K562 (cell line): ENCODE results near the gene FILIP1L. TPM values are rescaled to one million over a fixed set of nuclear protein-coding genes. Genes with fewer than 3 reads are reported as not detected.

ENCODE experiments used
- ATAC-seq: fragments of 200-7000 bp; cut with Tn5 transposase; 3 replicates; pipeline ENCODE4 v1.9.1; 2020; ENCODE audit warnings: moderate library complexity
- BruUV-seq: library from RNA; stranded (reverse); fragments of 400-500 nt; replicated peaks from 2 replicates; lab custom pipeline; 2021; lab: Mats Ljungman, UMichigan
- CTCF ChIA-PET: fragments of 300-600 bp; formaldehyde crosslinking; extraction: SDS; loops from one replicate; lab custom pipeline; 2021; ENCODE audit warnings: low intra/inter-chr PET ratio; lab: Yijun Ruan, JAX
- POLR2A ChIA-PET: fragments of 300-600, 350-650 bp; sonication (Branson Sonifier 250); formaldehyde crosslinking; extraction: SDS; loops from one replicate; lab custom pipeline; 2021; ENCODE audit warnings: antibody characterized with exemption, inconsistent platforms; lab: Yijun Ruan, JAX
- DNase-seq, 4 experiments: peaks; one replicate each; pipeline versions ENCODE4 v3.0.0 to v3.0.0-alpha.2; 2011 to 2018; ENCODE audit warnings: low spot score in 3 of 4, mixed read lengths in 3 of 4; ENCODE audit errors: extremely low read depth in 1 of 4
- FAIRE-seq: peaks from 2 replicates; lab custom pipeline; 2011; peaks lifted over from hg19 to GRCh38; lab: Jason Lieb, UNC
- H2AFZ ChIP-seq: 2 replicates; pipeline ENCODE4 v1.6.0; 2011; ENCODE audit warnings: low read depth, low read length, control low read depth, inconsistent platforms
- H3K27ac ChIP-seq: fragments of 200-600 bp; 3 replicates; pipeline ENCODE4 v1.8.0; 2011; ENCODE audit warnings: low read depth, mild to moderate bottlenecking, control low read depth, inconsistent platforms, low read length, moderate library complexity, mixed read lengths; ENCODE audit errors: extremely low read depth
- H3K27me3 ChIP-seq, 2 experiments: fragments of 300-600 bp in 1 of 2; 2 replicates in 1 of 2; 3 replicates in 1 of 2; pipeline versions ENCODE4 v1.6.0 to v1.8.0; 2011; ENCODE audit warnings: inconsistent platforms in 2 of 2, low read length in 2 of 2, mild to moderate bottlenecking in 1 of 2, mixed read lengths in 1 of 2, moderate library complexity in 1 of 2; ENCODE audit not compliant: control insufficient read depth in 2 of 2, insufficient read depth in 2 of 2
- H3K36me3 ChIP-seq: fragments of 300-600 bp; 3 replicates; pipeline ENCODE4 v1.8.0; 2011; ENCODE audit warnings: mild to moderate bottlenecking, low read length, inconsistent platforms; ENCODE audit not compliant: control insufficient read depth, insufficient read depth
- H3K4me1 ChIP-seq, 2 experiments: fragments of 200-600 bp in 1 of 2; replicated peaks in 1 of 2; 2 replicates in 1 of 2; 3 replicates in 1 of 2; pipeline versions ENCODE4 v1.5.1 to v1.8.0; 2011; ENCODE audit warnings: inconsistent platforms in 2 of 2, low read length in 2 of 2, mild to moderate bottlenecking in 1 of 2, mixed read lengths in 1 of 2, moderate library complexity in 1 of 2; ENCODE audit not compliant: control insufficient read depth in 2 of 2, insufficient read depth in 2 of 2
- H3K4me2 ChIP-seq: 2 replicates; pipeline ENCODE4 v1.6.1; 2011; ENCODE audit warnings: low read length, control low read depth, inconsistent platforms, mixed read lengths; ENCODE audit not compliant: insufficient read depth
- H3K4me3 ChIP-seq: fragments of 200-600 bp; sonication (generic), shearing (Covaris generic); 2 replicates; pipeline ENCODE4 v1.5.1; 2016; ENCODE audit warnings: control low read depth, inconsistent platforms
- H3K79me2 ChIP-seq: fragments of 200-600 bp; 3 replicates; pipeline ENCODE4 v1.8.0; 2011; ENCODE audit warnings: low read length, inconsistent platforms; ENCODE audit not compliant: control insufficient read depth, insufficient read depth
- H3K9ac ChIP-seq, 2 experiments: 2 replicates each; pipeline versions ENCODE4 v1.6.0 to v1.6.1; 2011; ENCODE audit warnings: low read depth in 2 of 2, low read length in 2 of 2, control low read depth in 1 of 2, inconsistent platforms in 1 of 2, mild to moderate bottlenecking in 1 of 2, mixed read lengths in 1 of 2; ENCODE audit not compliant: insufficient read depth in 1 of 2
- H3K9me1 ChIP-seq: one replicate; pipeline ENCODE4 v1.6.0; 2011; ENCODE audit warnings: inconsistent platforms, mild to moderate bottlenecking, low read length, moderate library complexity; ENCODE audit not compliant: control insufficient read depth, insufficient read depth
- H3K9me3 ChIP-seq: replicated peaks from 2 replicates; pipeline ENCODE4 v1.5.1; 2011; ENCODE audit warnings: low read depth, low read length, inconsistent platforms; ENCODE audit not compliant: control insufficient read depth, insufficient read depth
- H4K20me1 ChIP-seq: replicated peaks from 2 replicates; pipeline ENCODE4 v1.6.1; 2011; ENCODE audit warnings: low read length, inconsistent platforms, mixed read lengths; ENCODE audit not compliant: control insufficient read depth, insufficient read depth
- ESRRB ChIP-seq: fragments of 250-450 bp; sonication (Bioruptor Pico); IDR thresholded peaks from 2 replicates; pipeline ENCODE4 v1.5.0; 2020; ENCODE audit warnings: mild to moderate bottlenecking, moderate library complexity, borderline replicate concordance
- HNRNPL ChIP-seq: fragments of 200-400 bp; formaldehyde crosslinking; IDR thresholded peaks from 2 replicates; pipeline ENCODE4 v1.6.1; 2017; ENCODE audit warnings: low read depth, mild to moderate bottlenecking, low read length
- PKNOX1 ChIP-seq: fragments of 450-650 bp; IDR thresholded peaks from 2 replicates; pipeline ENCODE4 v1.6.1; 2016
- RBM17 ChIP-seq: fragments of 200-400 bp; formaldehyde crosslinking; IDR thresholded peaks from 2 replicates; pipeline ENCODE4 v1.6.1; 2017; ENCODE audit warnings: low read depth, mild to moderate bottlenecking, low read length, borderline replicate concordance
- TAF1 ChIP-seq: IDR thresholded peaks from 2 replicates; pipeline ENCODE4 v1.6.1; 2011; ENCODE audit warnings: mild to moderate bottlenecking, low read length, moderate library complexity; ENCODE audit not compliant: insufficient read depth, control insufficient read depth, severe bottlenecking; ENCODE audit errors: extremely low read depth
- ZNF589 ChIP-seq: fragments of 200-800 bp; sonication (Bioruptor generic); IDR thresholded peaks from 2 replicates; pipeline ENCODE4 v1.6.1; 2016; ENCODE audit warnings: low read depth, missing genetic modification characterization, missing compliant biosample characterization
- WGBS: fragments of 100-300 bp; shearing (Covaris generic); methylation state at CpG from one replicate; pipeline ENCODE4 v1.1.6; 2016; ENCODE audit warnings: low coverage, mixed read lengths; ENCODE audit not compliant: insufficient coverage; ENCODE audit errors: missing lambda C conversion rate; 5-methylcytosine and 5-hydroxymethylcytosine counted together
- in situ Hi-C: fragments of 300-500 bp; cut with MboI; formaldehyde crosslinking; loops from 4 replicates; pipeline ENCODE4 v1.15.0; 2018; ENCODE audit warnings: inconsistent platforms, mixed read lengths
- intact Hi-C: fragments of 100-400 bp; cut with micrococcal nuclease; formaldehyde crosslinking; loops from 2 replicates; pipeline ENCODE4 v1.14.2; 2022
- polyA plus RNA-seq, 8 experiments: library from polyadenylated mRNA; depleted of rRNA in 4 of 8; stranded (reverse) in 5 of 8; unstranded in 3 of 8; fragments of >200 nt; fragmentation: Nextera tagmentation in 2 of 8; fragmentation: Illumina TruSeq in 1 of 8; extraction: Ambion mirVana in 2 of 8; extraction: Trizol in 1 of 8; gene quantifications; 2 replicates each; pipeline versions ENCODE4 v1.2.1 to v1.2.3, GENCODE V29; 2011 to 2014; ENCODE audit warnings: inconsistent platforms in 1 of 8, missing spikeins in 1 of 8
- total RNA-seq, 7 experiments: library from RNA; depleted of rRNA in 6 of 7; stranded (reverse); fragments of >200 nt in 6 of 7; fragmentation: Illumina TruSeq in 2 of 7; extraction: Trizol in 2 of 7; gene quantifications; 2 replicates each; pipeline versions ENCODE4 v1.2.1 to v1.2.3, GENCODE V29; 2011 to 2021; ENCODE audit warnings: low replicate concordance in 1 of 7

The FILIP1L gene
- total and polyA plus RNA-seq, 9 of the 15 experiments (the other 6 are each of a cell fraction or from before 2014, with no cell fraction given): 0.50 to 2.1 (median 1.1) TPM

- DNase-seq: no peak
- H3K9me1 ChIP-seq: no peaks in the 10 kb centered on the region
- 47% methylated on average over 3 of the region's 3 CpGs for WGBS
- no peaks in the 10 kb centered on the region for H3K9me3 ChIP-seq
- no peak for ATAC-seq
- no peak overlapping the region for H2AFZ ChIP-seq
- no peak overlapping the region for H3K9ac ChIP-seq
- BruUV-seq: no TSS peak
- ChIA-PET CTCF (no interaction called here), POLR2A (interaction anchor here (0.7 kb wide), 1 partner anchor 53 kb away, joined by 3 read pairs; no protein-coding TSS in a partner anchor)
- TF ChIP-seq PKNOX1 (no peak), ESRRB (CRISPR knock-in tag) (no peak), TAF1 (no peak), HNRNPL (no peak), RBM17 (no peak), ZNF589 (CRISPR knock-in tag) (no peak)
- peaks cover 0 to 7% of the 10 kb centered on the region in 2 experiments; a peak in 2 of 5 replicates for H3K4me1 ChIP-seq
- H3K27ac ChIP-seq: no peak overlapping the region
- H4K20me1 ChIP-seq: no peaks in the 10 kb centered on the region; the same call in 1 of the 2 replicates
- peaks cover 21% of the 10 kb centered on the region; the same call in 2 of the 3 replicates for H3K79me2 ChIP-seq
- no peaks in the 10 kb centered on the region for H3K27me3 ChIP-seq
- H3K4me2 ChIP-seq: no peak overlapping the region
- in situ Hi-C loops: no loop called here
- intact Hi-C loops: no loop called here
- no peaks in the 10 kb centered on the region; the same call in 2 of the 3 replicates for H3K36me3 ChIP-seq
- no peak overlapping the region for H3K4me3 ChIP-seq
- no peak for FAIRE-seq
Observed at GRCh38 chr3:99866261-99866761, 248.0 kb downstream of the FILIP1L start.
